GM12801 (cell line): ENCODE results near the gene API5.

Source experiments
- CTCF ChIP-seq: IDR thresholded peaks from one replicate; pipeline ENCODE4 v1.5.1; 2011; ENCODE audit warnings: control low read depth; ENCODE audit not compliant: insufficient read length; ENCODE audit errors: extremely low read depth

Gene API5

GRCh38 chr11:43282607-43283440, 29.0 kb upstream of the API5 start:
- TF ChIP-seq CTCF = no peak

GRCh38 chr11:43285826-43286225, 26.0 kb upstream of the API5 start:
- TF ChIP-seq CTCF = no peak

- TF ChIP-seq CTCF = no peak
Observed at GRCh38 chr11:43289368-43289767, 22.4 kb upstream of the API5 start.

GRCh38 chr11:43298397-43298796, 13.4 kb upstream of the API5 start:
- TF ChIP-seq CTCF = no peak

GRCh38 chr11:43315966-43316365, 4.2 kb downstream of the API5 start:
- no peak for TF ChIP-seq CTCF

- no peak for TF ChIP-seq CTCF
Observed at GRCh38 chr11:43316451-43316850, 4.7 kb downstream of the API5 start.

- TF ChIP-seq CTCF = no peak
Observed at GRCh38 chr11:43327987-43328386, 16.2 kb downstream of the API5 start.
